SK-N-SH (cell line): ENCODE measurements around the gene VMAC. TPM values are rescaled to one million over a fixed set of nuclear protein-coding genes. Genes with fewer than 3 reads are reported as not detected.
"Not testable (repeated sequence)": the region's sequence is repeated elsewhere in the genome, so short reads cannot be mapped to it uniquely, and the experiment has no call there.

Source experiments
- CTCF ChIA-PET: fragments of 300-600, 350-600 bp; formaldehyde crosslinking; extraction: SDS; loops from one replicate; lab custom pipeline; 2021; lab: Yijun Ruan, JAX
- POLR2A ChIA-PET: fragments of 350-600 bp; sonication (Branson Sonifier 250); formaldehyde crosslinking; extraction: SDS; loops from one replicate; lab custom pipeline; 2020; ENCODE audit warnings: antibody characterized with exemption, inconsistent platforms; lab: Yijun Ruan, JAX
- DNase-seq: peaks from one replicate; pipeline ENCODE4 v3.0.0; 2012
- H2AFZ ChIP-seq: fragments of 200-600 bp; sonication (generic); 2 replicates; pipeline ENCODE4 v1.8.1; 2016; ENCODE audit warnings: antibody characterized with exemption, mild to moderate bottlenecking, low read depth
- H3F3A ChIP-seq: fragments of 200-600 bp; sonication (generic); replicated peaks from 2 replicates; pipeline ENCODE3; 2016; ENCODE audit warnings: antibody characterized with exemption, mild to moderate bottlenecking; ENCODE audit not compliant: insufficient read depth
- H3K27ac ChIP-seq, 2 experiments: fragments of 200-500 bp in 1 of 2; fragments of 200-600 bp in 1 of 2; sonication (Bioruptor generic) in 1 of 2; sonication (generic), shearing (Covaris generic) in 1 of 2; 2 replicates each; pipeline versions ENCODE4 v1.5.1 to v1.6.1; 2014 to 2016; ENCODE audit warnings: low read depth in 2 of 2, inconsistent platforms in 1 of 2, low read length in 1 of 2, mild to moderate bottlenecking in 1 of 2, mixed read lengths in 1 of 2
- H3K27me3 ChIP-seq: fragments of 200-600 bp; sonication (generic), shearing (Covaris generic); 2 replicates; pipeline ENCODE4 v1.6.1; 2016; ENCODE audit warnings: mixed run types; ENCODE audit not compliant: insufficient read depth
- H3K36me3 ChIP-seq, 2 experiments: fragments of 200-500 bp in 1 of 2; fragments of 200-600 bp in 1 of 2; sonication (Bioruptor generic) in 1 of 2; sonication (generic) in 1 of 2; replicated peaks in 1 of 2; 2 replicates each; pipeline versions ENCODE3 to v1.5.1; 2014 to 2016; ENCODE audit warnings: low read length in 1 of 2, mild to moderate bottlenecking in 1 of 2; ENCODE audit not compliant: insufficient read depth in 2 of 2, control insufficient read depth in 1 of 2
- H3K4me1 ChIP-seq, 2 experiments: fragments of 200-500 bp in 1 of 2; fragments of 200-600 bp in 1 of 2; sonication (Bioruptor generic) in 1 of 2; sonication (generic), shearing (Covaris generic) in 1 of 2; 2 replicates each; pipeline versions ENCODE4 v1.5.1 to v1.6.1; 2014 to 2016; ENCODE audit warnings: low read depth in 1 of 2, low read length in 1 of 2, mixed run types in 1 of 2; ENCODE audit not compliant: insufficient read depth in 2 of 2, control insufficient read depth in 1 of 2
- H3K4me2 ChIP-seq: fragments of 200-600 bp; sonication (generic), shearing (Covaris generic); 2 replicates; pipeline ENCODE4 v1.6.1; 2017; ENCODE audit warnings: mixed run types
- H3K4me3 ChIP-seq, 2 experiments: fragments of 200-500 bp in 1 of 2; fragments of 200-600 bp in 1 of 2; sonication (Bioruptor generic) in 1 of 2; sonication (generic), shearing (Covaris generic) in 1 of 2; 2 replicates each; pipeline versions ENCODE4 v1.5.1 to v1.8.1; 2014 to 2016; ENCODE audit warnings: low read depth in 2 of 2, inconsistent platforms in 1 of 2, low read length in 1 of 2, mild to moderate bottlenecking in 1 of 2, mixed read lengths in 1 of 2, moderate library complexity in 1 of 2
- H3K79me2 ChIP-seq: fragments of 200-600 bp; sonication (generic); 2 replicates; pipeline ENCODE4 v1.8.1; 2017; ENCODE audit warnings: mild to moderate bottlenecking; ENCODE audit not compliant: insufficient read depth
- H3K9ac ChIP-seq: fragments of 200-600 bp; sonication (generic); 2 replicates; pipeline ENCODE4 v1.6.1; 2017; ENCODE audit warnings: mixed run types
- H3K9me2 ChIP-seq: fragments of 200-600 bp; sonication (generic); 2 replicates; pipeline ENCODE4 v1.6.1; 2017; ENCODE audit warnings: mixed run types
- H3K9me3 ChIP-seq: fragments of 200-600 bp; sonication (generic); 2 replicates; pipeline ENCODE4 v1.6.1; 2017; ENCODE audit warnings: mixed run types, mild to moderate bottlenecking, moderate library complexity
- H4K20me1 ChIP-seq: fragments of 200-600 bp; sonication (generic); 2 replicates; pipeline ENCODE4 v1.6.1; 2017; ENCODE audit warnings: mild to moderate bottlenecking, mixed run types; ENCODE audit not compliant: insufficient read depth
- CHD2 ChIP-seq: fragments of 150-350 bp; IDR thresholded peaks from 2 replicates; pipeline ENCODE4 v1.6.1; 2018; ENCODE audit warnings: low read length; ENCODE audit not compliant: partially characterized antibody
- EZH2phosphoT487 ChIP-seq: fragments of 200-600 bp; sonication (generic); IDR thresholded peaks from 2 replicates; pipeline ENCODE4 v1.6.1; 2017; ENCODE audit warnings: low read depth, mixed run types, mild to moderate bottlenecking, antibody characterized with exemption, moderate library complexity, borderline replicate concordance
- MXI1 ChIP-seq: IDR thresholded peaks from 2 replicates; pipeline ENCODE4 v1.6.1; 2012; ENCODE audit warnings: mild to moderate bottlenecking, low read depth, low read length, improper control_type of control experiment
- RFX5 ChIP-seq: IDR thresholded peaks from 2 replicates; pipeline ENCODE4 v1.6.1; 2012; ENCODE audit warnings: mild to moderate bottlenecking, improper control_type of control experiment, low read length
- TCF12 ChIP-seq: IDR thresholded peaks from 2 replicates; pipeline ENCODE4 v1.4.0; 2012
- TEAD4 ChIP-seq: IDR thresholded peaks from 2 replicates; pipeline ENCODE4 v1.4.0; 2012; ENCODE audit warnings: mild to moderate bottlenecking, borderline replicate concordance; ENCODE audit not compliant: insufficient read depth
- WGBS: methylation state at CpG from one replicate; pipeline ENCODE4 v1.1.6; 2017; ENCODE audit warnings: low lambda C conversion rate; 5-methylcytosine and 5-hydroxymethylcytosine counted together
- polyA plus RNA-seq, 3 experiments: library from polyadenylated mRNA; depleted of rRNA; stranded (reverse); fragments of >200 nt; gene quantifications; 2 replicates each; pipeline ENCODE4 v1.2.3, GENCODE V29; 2012
- TF ChIP-seq, protein P1 (sequence below): fragments of 200-600 bp; sonication (generic); IDR thresholded peaks from 2 replicates; pipeline ENCODE4 v1.6.1; 2017; ENCODE audit warnings: antibody characterized with exemption, mild to moderate bottlenecking, moderate library complexity
- TF ChIP-seq, protein P2 (sequence below): IDR thresholded peaks from 2 replicates; pipeline ENCODE4; 2012
- TF ChIP-seq, protein P3 (sequence below): IDR thresholded peaks from 2 replicates; pipeline ENCODE4 v1.4.0; 2012; ENCODE audit warnings: low read depth, borderline replicate concordance
- TF ChIP-seq, protein P4 (sequence below): fragments of 150-350 bp; IDR thresholded peaks from 2 replicates; pipeline ENCODE4 v1.6.1; 2016; ENCODE audit warnings: mild to moderate bottlenecking, low read depth, low read length
- TF ChIP-seq, protein P5 (sequence below): IDR thresholded peaks from 2 replicates; pipeline ENCODE4 v1.6.1; 2012; ENCODE audit warnings: mild to moderate bottlenecking, low read depth, low read length, moderate library complexity

VMAC gene
- polyA plus RNA-seq, 1 of the 3 experiments (the other 2 are of a cell fraction) = 6.5 TPM

DNA sequence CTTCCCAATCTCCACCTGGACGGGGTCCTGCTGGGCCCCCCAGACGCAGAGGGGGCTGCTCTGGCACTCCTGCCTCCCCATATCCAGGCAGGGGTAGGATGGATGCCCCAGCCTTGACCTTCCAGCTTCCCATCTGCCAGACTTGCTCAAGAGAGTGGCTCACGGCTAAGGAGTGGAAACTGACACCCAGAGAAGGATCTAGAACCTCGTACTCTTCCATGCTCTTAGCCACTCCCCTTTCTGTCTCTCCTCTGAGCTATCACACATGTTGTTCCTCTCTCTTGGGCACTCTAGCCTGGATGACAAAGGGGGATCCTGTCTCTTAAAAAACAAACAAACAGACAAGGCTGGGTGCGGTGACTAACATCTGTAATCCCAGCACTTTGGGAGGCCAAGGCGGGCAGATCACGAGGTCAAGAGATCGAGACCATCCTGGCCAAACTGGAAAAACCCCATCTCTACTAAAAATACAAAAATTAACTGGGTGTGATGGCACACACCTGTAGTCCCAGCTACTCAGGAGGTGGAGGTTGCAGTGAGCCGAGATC lies 22.2 kb upstream of the VMAC start:
- H3F3A ChIP-seq = no peaks in the 10 kb centered on the region
- H3K9me3 ChIP-seq = no peaks in the 10 kb centered on the region
- ChIA-PET POLR2A (no interaction called here), CTCF (interaction anchor here (0.6 to 3.2 kb wide), 2 partner anchors 78 to 101 kb away, joined by 3 to 11 read pairs; no protein-coding TSS in a partner anchor)
- no peaks in the 10 kb centered on the region for H3K79me2 ChIP-seq
- H3K4me1 ChIP-seq = no peaks in the 10 kb centered on the region
- no peaks in the 10 kb centered on the region for H3K36me3 ChIP-seq
- TF ChIP-seq, protein P1, sequence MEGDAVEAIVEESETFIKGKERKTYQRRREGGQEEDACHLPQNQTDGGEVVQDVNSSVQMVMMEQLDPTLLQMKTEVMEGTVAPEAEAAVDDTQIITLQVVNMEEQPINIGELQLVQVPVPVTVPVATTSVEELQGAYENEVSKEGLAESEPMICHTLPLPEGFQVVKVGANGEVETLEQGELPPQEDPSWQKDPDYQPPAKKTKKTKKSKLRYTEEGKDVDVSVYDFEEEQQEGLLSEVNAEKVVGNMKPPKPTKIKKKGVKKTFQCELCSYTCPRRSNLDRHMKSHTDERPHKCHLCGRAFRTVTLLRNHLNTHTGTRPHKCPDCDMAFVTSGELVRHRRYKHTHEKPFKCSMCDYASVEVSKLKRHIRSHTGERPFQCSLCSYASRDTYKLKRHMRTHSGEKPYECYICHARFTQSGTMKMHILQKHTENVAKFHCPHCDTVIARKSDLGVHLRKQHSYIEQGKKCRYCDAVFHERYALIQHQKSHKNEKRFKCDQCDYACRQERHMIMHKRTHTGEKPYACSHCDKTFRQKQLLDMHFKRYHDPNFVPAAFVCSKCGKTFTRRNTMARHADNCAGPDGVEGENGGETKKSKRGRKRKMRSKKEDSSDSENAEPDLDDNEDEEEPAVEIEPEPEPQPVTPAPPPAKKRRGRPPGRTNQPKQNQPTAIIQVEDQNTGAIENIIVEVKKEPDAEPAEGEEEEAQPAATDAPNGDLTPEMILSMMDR = no peak
- TF ChIP-seq CHD2 (no peak), EZH2phosphoT487 (no peak), TEAD4 (no peak), TCF12 (no peak), RFX5 (no peak), MXI1 (no peak)
- TF ChIP-seq, protein P2, sequence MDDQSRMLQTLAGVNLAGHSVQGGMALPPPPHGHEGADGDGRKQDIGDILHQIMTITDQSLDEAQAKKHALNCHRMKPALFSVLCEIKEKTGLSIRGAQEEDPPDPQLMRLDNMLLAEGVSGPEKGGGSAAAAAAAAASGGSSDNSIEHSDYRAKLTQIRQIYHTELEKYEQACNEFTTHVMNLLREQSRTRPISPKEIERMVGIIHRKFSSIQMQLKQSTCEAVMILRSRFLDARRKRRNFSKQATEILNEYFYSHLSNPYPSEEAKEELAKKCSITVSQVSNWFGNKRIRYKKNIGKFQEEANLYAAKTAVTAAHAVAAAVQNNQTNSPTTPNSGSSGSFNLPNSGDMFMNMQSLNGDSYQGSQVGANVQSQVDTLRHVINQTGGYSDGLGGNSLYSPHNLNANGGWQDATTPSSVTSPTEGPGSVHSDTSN = no peak
- TF ChIP-seq, protein P3, sequence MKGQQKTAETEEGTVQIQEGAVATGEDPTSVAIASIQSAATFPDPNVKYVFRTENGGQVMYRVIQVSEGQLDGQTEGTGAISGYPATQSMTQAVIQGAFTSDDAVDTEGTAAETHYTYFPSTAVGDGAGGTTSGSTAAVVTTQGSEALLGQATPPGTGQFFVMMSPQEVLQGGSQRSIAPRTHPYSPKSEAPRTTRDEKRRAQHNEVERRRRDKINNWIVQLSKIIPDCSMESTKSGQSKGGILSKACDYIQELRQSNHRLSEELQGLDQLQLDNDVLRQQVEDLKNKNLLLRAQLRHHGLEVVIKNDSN = no peak
- TF ChIP-seq, protein P4, sequence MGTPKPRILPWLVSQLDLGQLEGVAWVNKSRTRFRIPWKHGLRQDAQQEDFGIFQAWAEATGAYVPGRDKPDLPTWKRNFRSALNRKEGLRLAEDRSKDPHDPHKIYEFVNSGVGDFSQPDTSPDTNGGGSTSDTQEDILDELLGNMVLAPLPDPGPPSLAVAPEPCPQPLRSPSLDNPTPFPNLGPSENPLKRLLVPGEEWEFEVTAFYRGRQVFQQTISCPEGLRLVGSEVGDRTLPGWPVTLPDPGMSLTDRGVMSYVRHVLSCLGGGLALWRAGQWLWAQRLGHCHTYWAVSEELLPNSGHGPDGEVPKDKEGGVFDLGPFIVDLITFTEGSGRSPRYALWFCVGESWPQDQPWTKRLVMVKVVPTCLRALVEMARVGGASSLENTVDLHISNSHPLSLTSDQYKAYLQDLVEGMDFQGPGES = no peak
- TF ChIP-seq, protein P5, sequence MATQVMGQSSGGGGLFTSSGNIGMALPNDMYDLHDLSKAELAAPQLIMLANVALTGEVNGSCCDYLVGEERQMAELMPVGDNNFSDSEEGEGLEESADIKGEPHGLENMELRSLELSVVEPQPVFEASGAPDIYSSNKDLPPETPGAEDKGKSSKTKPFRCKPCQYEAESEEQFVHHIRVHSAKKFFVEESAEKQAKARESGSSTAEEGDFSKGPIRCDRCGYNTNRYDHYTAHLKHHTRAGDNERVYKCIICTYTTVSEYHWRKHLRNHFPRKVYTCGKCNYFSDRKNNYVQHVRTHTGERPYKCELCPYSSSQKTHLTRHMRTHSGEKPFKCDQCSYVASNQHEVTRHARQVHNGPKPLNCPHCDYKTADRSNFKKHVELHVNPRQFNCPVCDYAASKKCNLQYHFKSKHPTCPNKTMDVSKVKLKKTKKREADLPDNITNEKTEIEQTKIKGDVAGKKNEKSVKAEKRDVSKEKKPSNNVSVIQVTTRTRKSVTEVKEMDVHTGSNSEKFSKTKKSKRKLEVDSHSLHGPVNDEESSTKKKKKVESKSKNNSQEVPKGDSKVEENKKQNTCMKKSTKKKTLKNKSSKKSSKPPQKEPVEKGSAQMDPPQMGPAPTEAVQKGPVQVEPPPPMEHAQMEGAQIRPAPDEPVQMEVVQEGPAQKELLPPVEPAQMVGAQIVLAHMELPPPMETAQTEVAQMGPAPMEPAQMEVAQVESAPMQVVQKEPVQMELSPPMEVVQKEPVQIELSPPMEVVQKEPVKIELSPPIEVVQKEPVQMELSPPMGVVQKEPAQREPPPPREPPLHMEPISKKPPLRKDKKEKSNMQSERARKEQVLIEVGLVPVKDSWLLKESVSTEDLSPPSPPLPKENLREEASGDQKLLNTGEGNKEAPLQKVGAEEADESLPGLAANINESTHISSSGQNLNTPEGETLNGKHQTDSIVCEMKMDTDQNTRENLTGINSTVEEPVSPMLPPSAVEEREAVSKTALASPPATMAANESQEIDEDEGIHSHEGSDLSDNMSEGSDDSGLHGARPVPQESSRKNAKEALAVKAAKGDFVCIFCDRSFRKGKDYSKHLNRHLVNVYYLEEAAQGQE = no peak
- H2AFZ ChIP-seq = no peak overlapping the region
- no peak overlapping the region for H3K4me2 ChIP-seq
- 65% methylated on average over 8 of the region's 9 CpGs for WGBS
- no peak overlapping the region for H3K9ac ChIP-seq
- DNase-seq = no peak
- H4K20me1 ChIP-seq = no peaks in the 10 kb centered on the region
- H3K9me2 ChIP-seq = no peaks in the 10 kb centered on the region
- H3K4me3 ChIP-seq = no peak overlapping the region
- no peak overlapping the region for H3K27ac ChIP-seq
- H3K27me3 ChIP-seq = no peaks in the 10 kb centered on the region; the same call in 1 of the 2 replicates

DNA sequence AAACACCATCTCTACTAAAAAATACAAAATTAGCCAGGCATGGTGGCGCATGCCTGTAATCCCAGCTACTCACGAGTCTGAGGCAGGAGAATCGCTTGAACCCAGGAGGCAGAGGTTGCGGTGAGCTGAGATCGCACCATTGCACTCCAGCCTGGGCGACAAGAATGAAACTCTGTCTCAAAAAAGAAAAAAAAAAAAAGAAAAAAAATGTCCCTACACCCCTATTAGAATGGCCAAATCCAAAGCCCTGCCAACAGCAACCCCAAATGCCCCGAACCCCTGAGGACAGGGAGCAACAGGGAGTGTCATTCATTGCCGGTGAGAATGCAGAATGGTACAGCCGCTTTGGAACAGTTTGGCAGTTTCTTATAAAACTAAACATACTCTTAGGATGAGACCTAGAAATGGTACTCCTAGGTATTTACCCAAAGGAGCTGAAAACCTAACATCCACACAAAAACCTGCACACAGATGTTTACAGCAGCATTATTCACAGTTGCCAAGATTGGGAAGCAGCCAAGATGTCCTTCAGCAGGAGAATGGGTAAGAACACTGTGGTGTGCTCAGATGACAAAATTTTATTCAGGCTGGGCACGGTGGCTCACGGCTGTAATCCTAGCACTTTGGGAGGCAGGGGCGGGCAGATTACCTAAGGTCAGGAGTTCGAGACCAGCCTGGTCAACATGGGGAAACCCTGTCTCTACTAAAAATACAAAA lies 21.4 kb upstream of the VMAC start:
- H3K4me3 ChIP-seq, H3K4me1 ChIP-seq, H3F3A ChIP-seq, H3K27ac ChIP-seq, H3K9ac ChIP-seq, H2AFZ ChIP-seq, H3K79me2 ChIP-seq, DNase-seq, H3K36me3 ChIP-seq, H3K27me3 ChIP-seq, POLR2A ChIA-PET, H3K9me3 ChIP-seq, H3K9me2 ChIP-seq, H4K20me1 ChIP-seq, H3K4me2 ChIP-seq: not testable (repeated sequence)
- CTCF ChIA-PET = interaction anchor here (0.6 to 3.2 kb wide), 4 partner anchors 10 to 102 kb away, joined by 3 to 11 read pairs (median 5); no protein-coding TSS in a partner anchor
- WGBS = 76% methylated on average over 13 of the region's 13 CpGs
